ENCODE data around the gene RANBP9. TPM values are rescaled to one million over a fixed set of nuclear protein-coding genes. Genes with fewer than 3 reads are reported as not detected.
A peak's percentile ranks its signal among the peaks of the same experiment; 100 is the strongest.

RANBP9 gene
- total and polyA plus RNA-seq, 2 of the 13 experiments (the other 11 are each of a cell fraction or from before 2014, with no cell fraction given): 26.6 to 30.6 TPM

DNA sequence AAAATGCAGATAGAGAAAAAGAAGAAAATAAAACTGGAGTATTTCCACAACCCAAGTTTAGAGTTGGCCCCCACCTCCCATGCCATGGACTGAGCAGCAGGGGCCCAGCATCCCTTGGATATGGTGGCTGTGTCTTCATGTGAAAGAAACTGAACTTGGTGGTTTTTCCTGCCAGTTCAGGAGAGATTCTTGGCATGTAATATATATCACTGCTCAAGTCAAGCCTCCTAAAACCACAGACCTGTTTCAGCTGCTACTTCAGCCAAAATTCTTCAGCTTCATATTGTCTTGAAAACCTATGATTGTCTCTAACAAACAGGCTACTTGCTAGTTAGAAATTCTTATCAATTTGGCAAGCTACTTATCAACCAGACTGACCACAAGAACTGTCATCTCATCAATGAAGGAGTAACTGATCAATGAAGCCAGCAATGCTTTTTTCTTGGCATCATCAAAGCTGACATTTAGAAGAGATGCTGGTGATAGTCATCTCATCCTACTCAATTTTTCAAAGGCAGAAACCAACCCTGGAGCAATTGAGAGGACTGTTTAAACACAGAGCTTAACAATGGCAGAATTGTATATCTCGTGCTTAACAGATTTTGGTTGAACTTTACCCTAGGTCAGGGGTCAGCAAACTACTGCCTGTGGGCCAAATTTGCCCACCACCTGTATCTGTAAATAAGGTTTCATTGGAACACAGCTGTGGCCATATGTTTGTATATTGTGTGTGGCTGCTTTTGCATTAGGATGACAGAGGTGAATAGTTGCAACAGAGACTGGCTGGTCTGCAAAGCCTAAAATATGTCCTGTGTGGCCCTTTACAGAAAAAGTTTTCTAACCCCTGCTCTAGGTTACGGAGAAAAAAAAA lies 106.9 kb downstream of the RANBP9 start (continued):
- TF ChIP-seq SRF (IDR thresholded peaks at IDR 0.05; ENCODE audit: low read depth, low read length) (no peak; the same call in 1 of the 2 replicates), PHB2 (IDR thresholded peaks at IDR 0.05; ENCODE audit: partially characterized antibody) (no peak), JDP2 (CRISPR knock-in tag; IDR thresholded peaks at IDR 0.05; ENCODE audit: borderline replicate concordance) (no peak; the same call in 1 of the 2 replicates), ZFX (CRISPR knock-in tag; IDR thresholded peaks at IDR 0.05; ENCODE audit: low read depth) (peak; percentile 54), TBX2 (CRISPR knock-in tag; IDR thresholded peaks at IDR 0.05; ENCODE audit: borderline replicate concordance) (peak; percentile 99), BRD4 (CRISPR knock-in tag; IDR thresholded peaks at IDR 0.05) (peak; percentile 54; the same call in 1 of the 2 replicates), GFI1 (CRISPR knock-in tag; IDR thresholded peaks at IDR 0.05; ENCODE audit: borderline replicate concordance) (peak; percentile 97), SRY (CRISPR knock-in tag; IDR thresholded peaks at IDR 0.05) (no peak), MEIS2 (CRISPR knock-in tag; IDR thresholded peaks at IDR 0.05) (peak; percentile 99), SRSF1 (optimal IDR thresholded peaks at IDR 0.05; ENCODE audit: low read depth, low read length) (no peak), FLYWCH1 (CRISPR knock-in tag; IDR thresholded peaks at IDR 0.05) (no peak), JUN (CRISPR knock-in tag; IDR thresholded peaks at IDR 0.05) (peak; percentile 81), REPIN1 (CRISPR knock-in tag; IDR thresholded peaks at IDR 0.05; ENCODE audit: borderline replicate concordance, low read depth) (peak; percentile 95), SOX6 (IDR thresholded peaks at IDR 0.05) (no peak), SOX6 (CRISPR knock-in tag; IDR thresholded peaks at IDR 0.05) (peak; percentile 100), KLF6 (CRISPR knock-in tag; IDR thresholded peaks at IDR 0.05) (peak; percentile 77), CCDC6 (CRISPR knock-in tag; IDR thresholded peaks at IDR 0.05) (peak; percentile 87)
- TF ChIP-seq, protein P1, sequence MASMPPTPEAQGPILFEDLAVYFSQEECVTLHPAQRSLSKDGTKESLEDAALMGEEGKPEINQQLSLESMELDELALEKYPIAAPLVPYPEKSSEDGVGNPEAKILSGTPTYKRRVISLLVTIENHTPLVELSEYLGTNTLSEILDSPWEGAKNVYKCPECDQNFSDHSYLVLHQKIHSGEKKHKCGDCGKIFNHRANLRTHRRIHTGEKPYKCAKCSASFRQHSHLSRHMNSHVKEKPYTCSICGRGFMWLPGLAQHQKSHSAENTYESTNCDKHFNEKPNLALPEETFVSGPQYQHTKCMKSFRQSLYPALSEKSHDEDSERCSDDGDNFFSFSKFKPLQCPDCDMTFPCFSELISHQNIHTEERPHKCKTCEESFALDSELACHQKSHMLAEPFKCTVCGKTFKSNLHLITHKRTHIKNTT (CRISPR knock-in tag; IDR thresholded peaks at IDR 0.05): no peak
- TF ChIP-seq, protein P2, sequence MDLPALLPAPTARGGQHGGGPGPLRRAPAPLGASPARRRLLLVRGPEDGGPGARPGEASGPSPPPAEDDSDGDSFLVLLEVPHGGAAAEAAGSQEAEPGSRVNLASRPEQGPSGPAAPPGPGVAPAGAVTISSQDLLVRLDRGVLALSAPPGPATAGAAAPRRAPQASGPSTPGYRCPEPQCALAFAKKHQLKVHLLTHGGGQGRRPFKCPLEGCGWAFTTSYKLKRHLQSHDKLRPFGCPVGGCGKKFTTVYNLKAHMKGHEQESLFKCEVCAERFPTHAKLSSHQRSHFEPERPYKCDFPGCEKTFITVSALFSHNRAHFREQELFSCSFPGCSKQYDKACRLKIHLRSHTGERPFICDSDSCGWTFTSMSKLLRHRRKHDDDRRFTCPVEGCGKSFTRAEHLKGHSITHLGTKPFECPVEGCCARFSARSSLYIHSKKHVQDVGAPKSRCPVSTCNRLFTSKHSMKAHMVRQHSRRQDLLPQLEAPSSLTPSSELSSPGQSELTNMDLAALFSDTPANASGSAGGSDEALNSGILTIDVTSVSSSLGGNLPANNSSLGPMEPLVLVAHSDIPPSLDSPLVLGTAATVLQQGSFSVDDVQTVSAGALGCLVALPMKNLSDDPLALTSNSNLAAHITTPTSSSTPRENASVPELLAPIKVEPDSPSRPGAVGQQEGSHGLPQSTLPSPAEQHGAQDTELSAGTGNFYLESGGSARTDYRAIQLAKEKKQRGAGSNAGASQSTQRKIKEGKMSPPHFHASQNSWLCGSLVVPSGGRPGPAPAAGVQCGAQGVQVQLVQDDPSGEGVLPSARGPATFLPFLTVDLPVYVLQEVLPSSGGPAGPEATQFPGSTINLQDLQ (CRISPR knock-in tag; IDR thresholded peaks at IDR 0.05): no peak; the same call in 1 of the 2 replicates
- TF ChIP-seq, protein P3, sequence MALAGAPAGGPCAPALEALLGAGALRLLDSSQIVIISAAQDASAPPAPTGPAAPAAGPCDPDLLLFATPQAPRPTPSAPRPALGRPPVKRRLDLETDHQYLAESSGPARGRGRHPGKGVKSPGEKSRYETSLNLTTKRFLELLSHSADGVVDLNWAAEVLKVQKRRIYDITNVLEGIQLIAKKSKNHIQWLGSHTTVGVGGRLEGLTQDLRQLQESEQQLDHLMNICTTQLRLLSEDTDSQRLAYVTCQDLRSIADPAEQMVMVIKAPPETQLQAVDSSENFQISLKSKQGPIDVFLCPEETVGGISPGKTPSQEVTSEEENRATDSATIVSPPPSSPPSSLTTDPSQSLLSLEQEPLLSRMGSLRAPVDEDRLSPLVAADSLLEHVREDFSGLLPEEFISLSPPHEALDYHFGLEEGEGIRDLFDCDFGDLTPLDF (CRISPR knock-in tag; IDR thresholded peaks at IDR 0.05): no peak; the same call in 1 of the 2 replicates
- TF ChIP-seq, protein P4, sequence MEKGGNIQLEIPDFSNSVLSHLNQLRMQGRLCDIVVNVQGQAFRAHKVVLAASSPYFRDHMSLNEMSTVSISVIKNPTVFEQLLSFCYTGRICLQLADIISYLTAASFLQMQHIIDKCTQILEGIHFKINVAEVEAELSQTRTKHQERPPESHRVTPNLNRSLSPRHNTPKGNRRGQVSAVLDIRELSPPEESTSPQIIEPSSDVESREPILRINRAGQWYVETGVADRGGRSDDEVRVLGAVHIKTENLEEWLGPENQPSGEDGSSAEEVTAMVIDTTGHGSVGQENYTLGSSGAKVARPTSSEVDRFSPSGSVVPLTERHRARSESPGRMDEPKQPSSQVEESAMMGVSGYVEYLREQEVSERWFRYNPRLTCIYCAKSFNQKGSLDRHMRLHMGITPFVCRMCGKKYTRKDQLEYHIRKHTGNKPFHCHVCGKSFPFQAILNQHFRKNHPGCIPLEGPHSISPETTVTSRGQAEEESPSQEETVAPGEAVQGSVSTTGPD (CRISPR knock-in tag; IDR thresholded peaks at IDR 0.05): peak; percentile 99
- TF ChIP-seq, protein P5, sequence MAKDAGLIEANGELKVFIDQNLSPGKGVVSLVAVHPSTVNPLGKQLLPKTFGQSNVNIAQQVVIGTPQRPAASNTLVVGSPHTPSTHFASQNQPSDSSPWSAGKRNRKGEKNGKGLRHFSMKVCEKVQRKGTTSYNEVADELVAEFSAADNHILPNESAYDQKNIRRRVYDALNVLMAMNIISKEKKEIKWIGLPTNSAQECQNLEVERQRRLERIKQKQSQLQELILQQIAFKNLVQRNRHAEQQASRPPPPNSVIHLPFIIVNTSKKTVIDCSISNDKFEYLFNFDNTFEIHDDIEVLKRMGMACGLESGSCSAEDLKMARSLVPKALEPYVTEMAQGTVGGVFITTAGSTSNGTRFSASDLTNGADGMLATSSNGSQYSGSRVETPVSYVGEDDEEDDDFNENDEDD (CRISPR knock-in tag; IDR thresholded peaks at IDR 0.05; ENCODE audit: borderline replicate concordance): no peak
